ENCODE measurements around the gene TST. TPM values are rescaled to one million over a fixed set of nuclear protein-coding genes. Genes with fewer than 3 reads are reported as not detected.

The TST gene

GRCh38 chr22:36968249-36968964 lies 50.8 kb downstream of the TST start:
- Histone ChIP-seq H3K4me3 (ENCODE audit: low read length) (no peak overlapping the region), H3K9ac (ENCODE audit: low read depth, low read length) (no peak overlapping the region), H3K27me3 (ENCODE audit: control insufficient read depth, insufficient read depth, low read length) (peaks cover 46% of the 10 kb centered on the region), H3K4me1 (ENCODE audit: control insufficient read depth, insufficient read depth, low read length) (no peaks in the 10 kb centered on the region), H3K36me3 (ENCODE audit: insufficient read depth, low read length) (no peaks in the 10 kb centered on the region), H3K4me2 (ENCODE audit: low read length) (no peak overlapping the region), H3K9me3 (replicated peaks; ENCODE audit: low read length) (no peaks in the 10 kb centered on the region)

GRCh38 chr22:36966851-36967540 lies 52.3 kb downstream of the TST start:
- Histone ChIP-seq H3K4me1 (ENCODE audit: control insufficient read depth, insufficient read depth, low read length) (no peaks in the 10 kb centered on the region), H3K4me3 (ENCODE audit: low read length) (no peak overlapping the region), H3K4me2 (ENCODE audit: low read length) (no peak overlapping the region), H3K9ac (ENCODE audit: low read depth, low read length) (no peak overlapping the region), H3K27me3 (ENCODE audit: control insufficient read depth, insufficient read depth, low read length) (peaks cover 32% of the 10 kb centered on the region), H3K9me3 (replicated peaks; ENCODE audit: low read length) (no peaks in the 10 kb centered on the region), H3K36me3 (ENCODE audit: insufficient read depth, low read length) (no peaks in the 10 kb centered on the region)

DNA sequence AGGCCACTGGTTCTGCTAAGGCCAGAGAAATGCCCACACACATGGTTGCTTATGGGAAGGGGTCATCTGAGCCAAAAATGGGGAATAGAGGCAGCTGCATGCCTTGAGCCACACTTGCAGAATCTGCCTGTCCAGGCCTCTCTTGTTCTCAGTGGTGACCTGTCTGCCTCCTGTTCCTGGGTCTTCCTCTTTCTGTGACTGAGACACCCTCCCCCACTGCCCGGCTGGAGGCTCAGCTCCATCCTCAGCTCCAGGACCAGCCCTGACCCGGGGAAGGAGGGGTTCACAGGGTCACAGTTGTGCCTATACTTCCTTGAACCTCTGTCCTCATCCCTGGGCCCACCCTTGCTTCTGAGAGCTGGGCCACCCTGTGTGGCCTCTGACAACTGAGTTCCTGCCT lies 53.6 kb downstream of the TST start:
- H3K4me2 ChIP-seq (ENCODE audit: low read length), result no peak overlapping the region
- no peak overlapping the region for H3K4me3 ChIP-seq (ENCODE audit: low read length)
- no peaks in the 10 kb centered on the region for H3K4me1 ChIP-seq (ENCODE audit: control insufficient read depth, insufficient read depth, low read length)
- H3K27me3 ChIP-seq (ENCODE audit: control insufficient read depth, insufficient read depth, low read length), result peaks cover 36% of the 10 kb centered on the region
- no peak overlapping the region for H3K9ac ChIP-seq (ENCODE audit: low read depth, low read length)
- no peaks in the 10 kb centered on the region for H3K36me3 ChIP-seq (ENCODE audit: insufficient read depth, low read length)
- H3K9me3 ChIP-seq (replicated peaks; ENCODE audit: low read length), result no peaks in the 10 kb centered on the region

- Histone ChIP-seq H3K9ac (ENCODE audit: low read depth, low read length) (no peak overlapping the region), H3K4me1 (ENCODE audit: control insufficient read depth, insufficient read depth, low read length) (no peaks in the 10 kb centered on the region), H3K36me3 (ENCODE audit: insufficient read depth, low read length) (no peaks in the 10 kb centered on the region), H3K4me3 (ENCODE audit: low read length) (no peak overlapping the region), H3K4me2 (ENCODE audit: low read length) (no peak overlapping the region), H3K27me3 (ENCODE audit: control insufficient read depth, insufficient read depth, low read length) (peaks cover 33% of the 10 kb centered on the region), H3K9me3 (replicated peaks; ENCODE audit: low read length) (no peaks in the 10 kb centered on the region)
Observed at GRCh38 chr22:36964106-36964505, 55.1 kb downstream of the TST start.

DNA sequence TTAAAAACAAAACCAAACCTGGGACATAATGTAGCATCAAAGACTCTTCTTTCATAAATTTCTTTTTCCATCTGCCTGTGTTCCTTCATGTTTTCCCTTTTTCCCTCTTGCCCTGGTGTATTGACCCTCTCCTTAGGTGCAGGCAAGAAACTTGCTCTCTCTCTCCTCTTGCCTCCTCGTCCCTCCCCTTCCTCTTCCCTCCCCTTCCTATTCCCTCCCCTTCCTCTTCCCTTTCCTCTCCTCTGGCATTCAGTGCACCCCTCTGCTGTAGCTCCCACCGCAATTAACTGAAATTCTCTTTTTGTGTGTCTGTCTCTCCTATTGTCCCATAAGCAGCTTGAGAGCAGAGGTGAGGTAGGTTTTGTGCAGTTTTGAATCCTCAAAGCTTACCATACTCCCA lies 55.9 kb downstream of the TST start:
- Histone ChIP-seq H3K4me2 (ENCODE audit: low read length) (no peak overlapping the region), H3K4me3 (ENCODE audit: low read length) (no peak overlapping the region), H3K9ac (ENCODE audit: low read depth, low read length) (no peak overlapping the region), H3K9me3 (replicated peaks; ENCODE audit: low read length) (no peaks in the 10 kb centered on the region), H3K36me3 (ENCODE audit: insufficient read depth, low read length) (no peaks in the 10 kb centered on the region), H3K27me3 (ENCODE audit: control insufficient read depth, insufficient read depth, low read length) (peaks cover 28% of the 10 kb centered on the region), H3K4me1 (ENCODE audit: control insufficient read depth, insufficient read depth, low read length) (no peaks in the 10 kb centered on the region)

DNA sequence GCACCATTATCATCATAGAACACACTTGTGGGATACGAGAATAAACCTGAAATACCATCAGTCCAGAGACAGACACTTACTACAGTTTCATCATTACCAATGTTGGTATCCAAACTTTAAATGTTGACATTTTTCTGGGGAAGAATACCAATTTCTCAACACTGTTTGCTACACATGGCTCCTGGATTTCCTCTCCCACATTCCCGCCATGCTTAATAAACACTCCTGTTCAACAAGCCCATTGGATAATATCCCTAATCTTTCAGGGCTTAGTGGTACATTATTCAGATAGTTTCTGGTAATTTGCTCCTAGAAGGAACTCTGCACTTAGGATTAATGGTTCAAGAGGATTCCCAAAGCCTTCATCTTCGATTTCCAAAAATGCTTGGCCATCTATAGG lies 57.6 kb downstream of the TST start:
- Histone ChIP-seq H3K4me2 (ENCODE audit: low read length) (no peak overlapping the region), H3K4me1 (ENCODE audit: control insufficient read depth, insufficient read depth, low read length) (no peaks in the 10 kb centered on the region), H3K36me3 (ENCODE audit: insufficient read depth, low read length) (no peaks in the 10 kb centered on the region), H3K27me3 (ENCODE audit: control insufficient read depth, insufficient read depth, low read length) (peaks cover 28% of the 10 kb centered on the region), H3K9ac (ENCODE audit: low read depth, low read length) (no peak overlapping the region), H3K9me3 (replicated peaks; ENCODE audit: low read length) (no peaks in the 10 kb centered on the region), H3K4me3 (ENCODE audit: low read length) (no peak overlapping the region)

Small RNA genes within 50 kb of the gene (small RNA-seq; reads per million reads assigned to genes)
- gene RF00019, result not detected

Data from skeletal muscle satellite cell (primary cell).